SKM-1 treated with dmso at 0.1 percent for 144 hours (cell line): ENCODE results near the gene ZNF710.
A peak's percentile ranks its signal among the peaks of the same experiment; 100 is the strongest.
"Not testable (repeated sequence)": the region's sequence is repeated elsewhere in the genome, so short reads cannot be mapped to it uniquely, and the experiment has no call there.

Source experiments
- DNase-seq: peaks from one replicate; lab custom pipeline; 2025; ENCODE audit not compliant: unreplicated experiment; lab: John Stamatoyannopoulos, UW

Gene ZNF710

GRCh38 chr15:90101130-90101968 lies 100.2 kb downstream of the ZNF710 start:
- peak; percentile 56 for DNase-seq

DNA sequence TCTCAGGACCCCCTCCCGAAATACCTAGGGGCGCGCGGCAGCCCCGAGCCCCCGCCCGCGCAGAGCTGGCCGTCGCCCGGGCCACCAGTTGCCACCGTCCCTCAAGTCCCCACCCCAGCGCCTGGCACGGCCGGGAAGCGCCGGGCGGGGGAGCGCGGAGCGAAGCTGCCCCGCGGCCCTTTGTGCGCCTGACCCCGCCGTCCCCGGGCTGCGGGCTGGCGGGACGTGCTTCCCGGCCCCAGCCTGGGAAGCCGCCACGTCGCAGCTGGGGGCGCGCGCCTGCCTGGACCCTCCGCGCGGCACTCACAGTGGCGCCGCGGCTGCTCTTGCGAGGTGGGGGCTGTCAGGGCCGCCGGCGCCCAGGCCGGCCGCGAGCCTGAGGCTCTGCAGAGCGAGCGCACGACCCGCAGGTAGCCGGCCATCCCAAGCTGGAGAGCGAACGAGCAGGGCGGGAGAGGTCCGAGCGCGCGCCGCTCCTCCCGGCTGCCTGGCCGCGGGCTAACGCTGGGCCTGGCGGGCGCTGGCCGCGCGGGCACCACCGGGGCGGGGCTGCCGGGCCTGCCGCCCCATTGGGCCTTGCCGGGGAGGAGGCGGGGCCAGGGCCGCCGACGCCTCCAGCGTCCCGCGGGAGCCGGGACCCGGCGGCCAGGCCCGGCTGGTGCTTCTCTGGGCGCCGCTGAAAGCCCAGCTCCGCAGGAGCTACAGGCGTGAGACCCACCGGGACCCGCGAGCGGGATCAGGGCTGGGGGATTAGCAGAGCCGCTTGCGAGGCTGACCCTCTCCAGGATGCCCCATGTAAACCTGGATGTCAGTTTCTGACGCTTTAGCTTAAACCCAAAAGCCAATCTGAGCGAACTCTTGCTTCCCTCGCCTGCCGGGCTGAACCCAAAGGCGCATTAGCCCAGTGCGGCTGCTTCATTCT lies 101.1 kb downstream of the ZNF710 start, which contains the start of gene IDH2:
IDH2 (minus strand) TSS at position 500 of the 922 bp plus-strand sequence; CDS start at position 422, 78 bp downstream.
- DNase-seq = peak; percentile 69

DNA sequence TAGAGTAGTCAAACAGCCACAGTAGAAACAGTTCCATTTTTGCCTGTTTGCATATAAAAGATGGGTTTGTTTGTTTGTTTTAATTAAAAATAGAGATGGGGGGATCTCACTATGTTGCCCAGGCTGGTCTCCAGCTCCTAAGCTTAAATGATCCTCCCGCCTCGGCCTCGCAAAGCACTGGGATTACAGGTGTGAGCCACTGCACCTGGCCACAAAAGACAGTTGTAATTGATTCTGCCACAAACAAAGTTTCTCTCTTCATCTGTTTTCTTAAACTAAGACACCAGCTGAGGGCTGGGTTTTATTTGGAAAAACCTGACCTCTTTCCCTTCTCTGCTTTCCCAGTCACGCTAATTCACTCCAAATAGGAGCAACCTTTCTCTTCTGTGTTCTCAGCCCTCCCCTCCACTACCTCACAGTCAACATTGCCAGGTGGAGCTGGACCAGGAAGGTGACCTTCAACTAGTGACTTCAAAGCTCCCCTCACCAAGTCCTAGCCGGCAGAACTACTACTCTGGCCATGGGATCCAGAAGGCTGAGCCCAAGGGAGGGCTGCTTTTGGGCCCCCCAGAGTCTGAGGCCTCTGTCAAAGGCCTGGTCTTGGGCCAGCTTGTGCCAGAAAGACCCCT lies 102.7 kb downstream of the ZNF710 start:
- DNase-seq = no peak

GRCh38 chr15:90104551-90104950 lies 103.4 kb downstream of the ZNF710 start:
- no peak for DNase-seq

- no peak for DNase-seq
Measured at GRCh38 chr15:90105521-90105920, 104.4 kb downstream of the ZNF710 start.

DNA sequence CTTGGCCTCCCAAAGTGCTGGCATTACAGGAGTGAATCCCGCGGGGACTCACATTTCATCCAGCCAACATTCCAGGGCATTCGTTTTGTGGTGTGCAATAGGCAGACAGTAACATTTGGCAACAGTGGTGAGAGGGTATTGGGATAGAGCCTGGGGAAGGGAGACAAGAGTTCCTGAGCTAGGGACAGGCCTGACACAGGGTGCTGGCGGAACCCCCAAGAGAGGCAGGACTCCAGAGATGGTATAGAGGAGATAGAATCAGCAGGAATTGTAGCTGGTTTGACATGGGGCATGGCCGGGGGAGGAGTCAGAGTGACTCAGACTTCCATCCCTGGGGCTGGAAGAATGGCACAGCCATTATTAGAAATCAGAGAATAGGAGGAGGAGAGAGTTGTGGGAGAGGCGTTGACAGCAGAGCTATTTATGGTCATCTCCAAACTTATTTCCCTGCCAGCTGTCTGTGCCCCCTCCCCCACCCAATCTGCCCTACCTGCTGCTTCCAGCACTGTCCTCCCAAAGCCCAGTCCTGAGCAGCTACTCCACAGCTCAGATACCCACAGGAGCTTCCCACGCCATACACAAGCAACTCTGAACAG lies 105.5 kb downstream of the ZNF710 start:
- DNase-seq = no peak

DNA sequence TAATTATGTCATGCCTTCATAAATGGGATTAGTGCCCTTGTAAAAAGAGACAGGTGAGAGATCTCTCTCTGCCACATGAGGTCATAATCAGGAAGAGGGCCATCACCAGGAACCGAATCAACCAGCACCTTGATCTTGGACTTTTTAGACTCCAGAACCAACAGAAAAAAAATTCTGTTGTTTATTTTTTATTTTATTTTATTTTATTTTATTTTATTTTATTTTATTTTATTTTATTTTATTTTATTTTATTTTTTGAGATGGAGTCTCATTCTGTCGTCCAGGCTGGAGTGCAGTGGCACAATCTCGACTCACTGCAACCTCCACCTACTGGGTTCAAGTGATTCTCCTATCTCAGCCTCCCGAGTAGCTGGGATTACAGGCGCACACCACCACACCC lies 106.9 kb downstream of the ZNF710 start:
- DNase-seq = not testable (repeated sequence)

DNA sequence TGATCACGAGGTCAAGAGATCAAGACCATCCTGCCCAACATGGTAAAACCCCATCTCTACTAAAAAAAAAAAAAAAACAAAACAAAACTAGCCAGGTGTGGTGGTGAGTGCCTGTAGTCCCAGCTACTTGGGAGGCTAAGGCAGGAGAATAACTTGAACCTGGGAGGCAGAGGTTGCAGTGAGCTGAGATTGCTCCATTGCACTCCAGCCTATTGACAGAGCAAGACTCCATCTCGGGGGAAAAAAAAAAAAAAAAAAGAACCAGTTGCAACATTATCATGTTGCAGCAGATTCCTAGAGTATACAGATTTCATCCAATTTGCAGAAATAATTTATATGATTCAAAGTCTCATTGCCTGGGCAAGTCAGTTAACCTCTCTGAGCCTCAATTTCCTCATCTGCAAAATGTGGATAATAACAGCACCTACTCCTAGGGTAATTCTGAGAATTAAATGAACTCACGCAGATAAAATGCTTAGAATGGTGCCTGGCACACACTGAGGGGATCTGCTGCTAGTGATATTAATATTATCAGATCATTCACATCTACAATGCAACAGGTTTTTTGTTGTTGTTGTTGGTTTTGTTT lies 108.1 kb downstream of the ZNF710 start:
- DNase-seq = not testable (repeated sequence)

GRCh38 chr15:90113166-90113565 lies 112.0 kb downstream of the ZNF710 start:
- no peak for DNase-seq

DNA sequence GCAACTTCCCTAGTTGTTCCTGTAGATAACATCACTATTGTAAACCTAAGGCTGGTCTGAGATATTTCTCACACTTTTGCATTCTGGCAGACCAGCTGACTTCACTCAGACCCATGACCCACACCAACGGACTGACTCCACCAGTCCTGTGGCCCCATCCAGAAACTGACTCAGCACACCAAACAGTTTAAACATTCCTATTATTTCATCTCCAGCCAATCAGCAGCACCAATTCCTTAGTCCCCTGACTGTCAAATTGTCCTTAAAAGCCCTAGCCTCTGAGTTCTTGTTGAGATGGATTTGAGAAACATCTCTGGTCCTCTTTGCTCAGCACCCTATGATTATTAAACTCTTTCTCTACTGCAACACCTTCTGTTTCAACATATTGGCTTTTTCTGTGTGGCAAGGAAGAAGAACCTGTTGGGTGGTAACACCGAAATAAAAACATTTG lies 113.4 kb downstream of the ZNF710 start:
- DNase-seq = no peak

DNA sequence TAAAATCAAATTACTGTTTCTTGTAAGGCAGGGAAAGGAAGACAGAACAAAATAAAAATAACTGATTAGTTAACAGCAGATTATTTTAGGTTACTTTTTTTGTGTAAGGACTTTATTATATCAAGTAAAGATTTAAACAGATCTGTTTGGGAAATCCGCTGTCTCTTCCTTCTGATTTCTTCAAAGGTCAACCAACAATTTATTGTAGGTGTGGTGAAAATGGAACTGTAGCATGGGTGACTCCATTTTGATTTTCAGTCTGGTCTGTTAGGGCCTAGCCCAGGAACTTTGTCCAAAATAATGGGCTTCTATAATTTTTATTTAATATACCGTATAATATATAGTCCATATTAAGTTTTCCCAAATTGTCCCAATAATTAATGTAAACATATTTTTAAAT lies 114.7 kb downstream of the ZNF710 start:
- DNase-seq = no peak

DNA sequence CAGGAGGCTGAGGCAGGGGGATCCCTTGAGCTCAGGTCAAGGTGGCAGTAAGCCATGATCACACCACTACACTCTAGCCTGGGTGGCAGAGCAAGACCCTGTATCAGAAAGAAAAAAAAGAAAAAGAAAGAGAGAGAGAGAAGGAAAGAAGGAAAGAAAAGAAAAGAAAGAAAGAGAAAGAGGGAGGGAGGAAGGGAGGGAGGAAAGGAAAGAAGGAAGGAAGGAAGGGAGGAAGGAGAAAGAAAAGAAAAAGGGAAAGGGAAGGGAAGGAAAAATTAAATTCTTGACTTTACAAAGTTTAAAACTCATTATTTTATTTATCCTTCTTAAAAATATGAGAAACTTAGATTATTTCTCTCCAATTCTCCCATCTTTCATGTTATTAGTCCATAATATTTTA lies 118.2 kb downstream of the ZNF710 start:
- DNase-seq = no peak

- no peak for DNase-seq
Measured at GRCh38 chr15:90121086-90121485, 120.0 kb downstream of the ZNF710 start.

DNA sequence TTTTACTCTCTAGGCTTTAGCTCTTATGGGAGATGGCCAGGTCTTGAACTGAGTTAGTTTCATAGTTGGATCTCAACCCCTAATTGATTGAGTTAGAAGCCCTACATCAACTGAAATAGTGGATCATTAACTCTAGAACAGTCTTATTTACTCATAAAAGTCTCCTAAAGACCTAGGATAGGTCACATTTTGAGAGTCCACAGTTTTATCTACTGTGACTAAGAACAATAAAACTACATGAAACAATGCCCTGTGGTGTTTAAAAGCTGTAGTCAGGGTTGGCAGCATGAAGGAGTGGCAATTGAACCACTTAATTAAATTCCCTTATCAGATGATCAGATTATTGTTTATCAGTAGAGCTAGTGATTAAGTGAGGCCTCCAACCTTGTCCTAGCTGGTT lies 123.4 kb downstream of the ZNF710 start:
- no peak for DNase-seq

DNA sequence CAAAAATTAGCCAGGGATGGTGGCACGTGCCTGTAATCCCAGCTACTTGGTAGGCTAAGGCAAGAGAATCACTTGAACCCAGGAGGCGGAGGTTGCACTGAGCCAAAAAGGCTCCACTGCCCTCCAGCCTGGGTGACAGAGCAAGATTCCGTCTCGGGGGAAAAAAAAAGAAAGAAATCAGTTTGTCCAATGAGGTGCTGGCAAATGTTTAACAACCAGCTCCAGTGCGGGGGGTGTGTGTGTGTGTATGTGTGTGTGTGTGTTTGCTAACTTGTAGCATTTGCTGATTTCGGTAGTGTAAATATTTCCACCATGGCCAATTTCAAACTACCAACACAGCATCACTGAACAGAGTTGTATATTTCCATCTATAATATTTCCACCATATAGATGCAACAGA lies 124.9 kb downstream of the ZNF710 start:
- DNase-seq = no peak

DNA sequence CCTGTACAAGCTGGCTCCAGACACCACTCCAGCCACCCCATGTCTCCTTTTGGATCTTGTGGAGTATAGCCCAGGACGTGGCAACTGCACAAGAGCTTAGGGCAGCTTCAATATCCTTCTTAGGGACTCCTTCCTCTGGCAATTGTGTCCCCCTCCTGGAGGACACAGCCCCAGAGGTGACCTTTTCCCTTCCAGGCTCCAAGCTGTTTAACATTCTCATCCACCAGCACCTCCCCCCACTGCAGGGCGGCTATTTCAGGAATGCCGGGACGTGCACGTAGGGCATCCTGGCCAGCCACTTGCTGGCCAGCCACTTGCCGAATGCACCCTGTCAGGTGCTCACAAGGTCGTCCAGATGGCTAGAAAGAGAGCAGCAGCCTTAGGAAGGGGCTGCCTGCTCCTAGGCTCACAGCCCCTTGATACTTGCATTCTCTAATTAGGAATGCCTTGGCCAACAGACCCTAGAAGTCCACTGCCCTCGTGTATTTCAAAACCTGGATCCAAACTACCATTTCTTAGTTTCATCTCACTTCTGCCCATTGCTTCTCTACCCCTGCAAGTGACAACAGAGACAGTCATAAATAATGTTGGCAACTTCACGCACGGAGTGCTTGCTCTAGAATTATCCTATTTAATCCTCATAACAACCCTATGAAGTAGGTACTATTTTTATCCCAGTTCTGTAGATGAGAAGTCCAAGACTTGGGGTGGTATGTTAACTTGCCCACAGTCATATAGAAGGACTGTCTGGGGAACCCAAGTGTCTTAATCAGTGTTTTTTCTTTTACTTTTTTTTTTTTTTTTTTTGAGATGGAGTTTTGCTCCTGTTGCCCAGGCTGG lies 125.7 kb downstream of the ZNF710 start:
- no peak for DNase-seq

- DNase-seq = no peak
Measured at GRCh38 chr15:90130291-90130690, 129.2 kb downstream of the ZNF710 start.
